ENCODE measurements around the gene NAT16.
A peak's percentile ranks its signal among the peaks of the same experiment; 100 is the strongest.
"Not testable (repeated sequence)": the region's sequence is repeated elsewhere in the genome, so short reads cannot be mapped to it uniquely, and the experiment has no call there.

NAT16 gene

GRCh38 chr7:101125989-101126650, 54.0 kb downstream of the NAT16 start:
- DNase-seq (ENCODE audit: low spot score) = no peak

GRCh38 chr7:101124376-101125056, 55.6 kb downstream of the NAT16 start:
- DNase-seq (ENCODE audit: low spot score) = no peak

- DNase-seq (ENCODE audit: low spot score) = no peak
Measured at GRCh38 chr7:101123703-101124068, 56.4 kb downstream of the NAT16 start.

DNA sequence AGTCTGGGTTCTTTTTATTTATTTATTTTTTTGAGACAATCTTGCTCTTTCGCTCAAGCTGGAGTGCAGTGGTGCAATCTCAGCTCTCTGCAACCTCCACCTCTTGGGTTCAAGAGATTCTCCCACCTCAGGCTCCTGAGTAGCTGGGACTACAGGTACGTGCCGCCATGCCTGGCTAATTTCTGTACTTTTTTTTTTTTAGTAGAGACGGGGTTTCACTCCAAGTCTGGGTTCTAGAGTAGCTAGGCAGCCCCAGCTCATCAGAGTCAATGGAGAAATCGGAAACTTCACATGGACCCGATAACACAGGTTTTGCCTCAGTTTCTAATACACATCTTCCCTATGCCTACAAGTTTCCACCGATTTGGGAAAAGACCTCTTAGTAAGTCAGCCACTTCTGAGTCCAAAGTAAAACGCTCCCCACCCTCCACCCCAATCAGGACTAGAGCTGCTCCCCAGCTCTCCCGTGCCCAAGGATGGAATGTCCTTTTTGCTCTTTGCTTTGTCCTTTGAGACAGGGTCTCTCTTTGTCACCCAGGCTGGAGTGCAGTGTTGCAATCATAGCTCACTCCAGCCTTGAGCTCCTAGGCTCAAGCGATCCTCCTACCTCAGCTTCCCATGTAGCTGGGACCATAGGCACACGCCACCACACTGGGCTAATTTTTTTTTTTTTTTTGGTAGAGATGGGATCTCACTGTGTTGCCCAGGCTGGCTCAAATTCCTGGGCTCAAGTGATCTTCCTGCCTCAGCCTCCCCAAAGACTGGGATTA, 57.0 kb downstream of the NAT16 start:
- DNase-seq (ENCODE audit: low spot score) = no peak

DNA sequence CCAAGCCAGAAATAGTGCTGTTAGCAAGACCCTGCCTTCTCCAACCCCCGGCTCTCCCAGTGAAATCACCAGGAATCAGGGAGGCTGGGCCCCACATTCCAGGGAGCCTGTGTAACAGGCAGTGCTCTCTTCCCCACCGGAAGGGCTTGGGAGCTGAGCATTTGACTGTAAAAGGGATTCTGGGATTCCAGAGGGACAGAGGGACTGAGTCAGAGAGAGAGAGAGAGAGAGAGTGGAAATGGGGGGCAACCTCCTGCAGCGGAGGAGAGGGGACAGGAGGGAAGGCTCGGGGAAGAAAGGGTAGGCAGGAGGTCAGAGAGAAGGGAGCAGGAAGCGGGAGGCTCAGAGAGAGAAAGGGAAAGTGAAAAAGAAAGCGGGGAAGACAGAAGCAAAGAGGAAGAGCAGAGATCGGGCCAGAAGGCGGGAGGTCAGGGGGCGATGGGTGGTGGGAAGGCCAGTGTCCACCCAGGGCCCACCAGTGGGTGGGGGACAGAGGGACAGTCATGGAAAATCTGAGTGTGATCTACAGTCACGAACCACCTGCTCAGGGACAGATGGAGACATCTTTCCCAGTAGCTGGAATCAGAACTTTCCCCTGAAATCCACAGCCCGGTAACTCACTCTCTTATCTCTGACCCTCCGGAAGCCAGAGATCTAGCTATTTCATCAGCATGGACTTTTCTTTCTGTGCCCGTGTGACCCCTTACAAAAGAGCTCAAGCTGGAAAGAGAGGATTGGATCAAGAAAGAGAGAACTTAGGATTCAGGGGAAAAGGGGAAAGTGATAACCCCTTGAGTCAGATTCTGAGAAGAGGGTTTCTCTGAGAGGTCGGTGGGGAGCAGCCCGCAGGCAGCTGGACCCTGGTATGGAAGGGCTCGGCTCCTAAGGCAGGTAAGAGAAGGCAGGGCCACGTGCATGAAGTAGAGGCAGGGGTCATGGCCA, 57.8 kb downstream of the NAT16 start:
- DNase-seq (ENCODE audit: low spot score) = peak; percentile 58

DNA sequence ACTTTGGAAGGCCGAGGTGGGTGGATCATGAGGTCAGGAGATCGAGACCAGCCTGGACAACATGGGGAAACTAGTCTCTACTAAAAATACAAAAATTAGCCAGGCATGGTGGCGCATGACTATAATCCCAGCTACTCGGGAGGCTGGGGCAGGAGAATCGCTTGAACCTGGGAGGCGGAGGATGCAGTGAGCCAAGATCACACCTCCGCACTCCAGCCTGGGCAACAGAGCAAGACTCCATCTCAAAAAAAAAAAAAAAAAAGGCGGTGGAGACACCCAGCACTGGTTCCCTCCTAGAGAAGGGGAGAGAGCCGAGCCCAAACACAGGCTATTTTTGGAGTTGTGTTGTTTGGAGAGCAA, 58.5 kb downstream of the NAT16 start:
- DNase-seq (ENCODE audit: low spot score) = not testable (repeated sequence)

Measured in HuH-7 (cell line).